ENCODE results near the gene MYD88.

DNA sequence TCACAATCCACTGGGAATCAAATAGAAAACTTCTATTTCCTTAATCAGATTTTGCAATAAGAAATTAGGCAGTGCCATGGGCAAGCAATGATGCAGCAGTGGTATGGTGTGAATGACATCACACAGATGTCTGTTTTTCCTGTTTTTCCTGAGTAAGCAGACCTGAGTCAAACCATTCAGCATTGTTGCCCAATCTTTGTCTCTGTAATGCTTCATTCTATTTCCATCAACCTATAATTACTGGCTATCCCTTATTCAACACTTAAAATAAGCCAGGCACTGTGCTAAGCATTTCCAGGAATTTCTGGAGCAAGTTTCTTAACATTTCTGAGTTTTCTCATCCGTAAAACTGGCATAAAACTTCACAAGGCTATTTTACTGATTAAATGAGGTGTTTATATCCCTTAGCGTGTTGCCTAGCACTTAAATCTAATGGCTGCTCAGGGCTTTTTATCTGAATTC lies 15.6 kb downstream of the MYD88 start:
- TF ChIP-seq POLR2A (IDR thresholded peaks at IDR 0.05; ENCODE audit: low read length), result no peak
- no peak for TF ChIP-seq GATA1 (IDR thresholded peaks at IDR 0.05; ENCODE audit: low read depth, low read length)

Measured in erythroblast (primary cell).